Measurements from ENCODE around the gene MMD2.

MMD2 gene

GRCh38 chr7:4873071-4873944 lies 85.7 kb downstream of the MMD2 start:
- TF ChIP-seq REST (IDR thresholded peaks at IDR 0.05; ENCODE audit: insufficient read depth in 1 of 2, low read depth in 2 of 2, low read length in 2 of 2) (no peak), FOXP2 (optimal IDR thresholded peaks at IDR 0.05; ENCODE audit: borderline replicate concordance, extremely low read depth, extremely low read length, insufficient read depth) (no peak), SIN3A (IDR thresholded peaks at IDR 0.05; ENCODE audit: borderline replicate concordance, insufficient read depth, low read length) (no peak)

- no peak for TF ChIP-seq POLR2AphosphoS5 (IDR thresholded peaks at IDR 0.05; ENCODE audit: low read depth, low read length)
- no peak for TF ChIP-seq TAF1 (IDR thresholded peaks at IDR 0.05; ENCODE audit: borderline replicate concordance, insufficient read depth, low read length)
- no peak for TF ChIP-seq FOXP2 (optimal IDR thresholded peaks at IDR 0.05; ENCODE audit: borderline replicate concordance, extremely low read depth, extremely low read length, insufficient read depth)
- no peak for TF ChIP-seq SIN3A (IDR thresholded peaks at IDR 0.05; ENCODE audit: borderline replicate concordance, insufficient read depth, low read length)
- no peak for TF ChIP-seq REST (IDR thresholded peaks at IDR 0.05; ENCODE audit: insufficient read depth in 1 of 2, low read depth in 2 of 2, low read length in 2 of 2)
These were observed 86.9 kb downstream of the MMD2 start for GRCh38 chr7:4871930-4872675.

- TF ChIP-seq SIN3A (IDR thresholded peaks at IDR 0.05; ENCODE audit: borderline replicate concordance, insufficient read depth, low read length): no peak
- no peak for TF ChIP-seq REST (IDR thresholded peaks at IDR 0.05; ENCODE audit: insufficient read depth in 1 of 2, low read depth in 2 of 2, low read length in 2 of 2)
- no peak for TF ChIP-seq POLR2AphosphoS5 (IDR thresholded peaks at IDR 0.05; ENCODE audit: low read depth, low read length)
- no peak for TF ChIP-seq FOXP2 (optimal IDR thresholded peaks at IDR 0.05; ENCODE audit: borderline replicate concordance, extremely low read depth, extremely low read length, insufficient read depth)
- TF ChIP-seq TAF1 (IDR thresholded peaks at IDR 0.05; ENCODE audit: borderline replicate concordance, insufficient read depth, low read length): no peak
These were observed 87.8 kb downstream of the MMD2 start for GRCh38 chr7:4871056-4871680.

GRCh38 chr7:4868493-4868892 lies 90.5 kb downstream of the MMD2 start:
- TF ChIP-seq FOXP2 (optimal IDR thresholded peaks at IDR 0.05; ENCODE audit: borderline replicate concordance, extremely low read depth, extremely low read length, insufficient read depth) (no peak), POLR2AphosphoS5 (IDR thresholded peaks at IDR 0.05; ENCODE audit: low read depth, low read length) (no peak), SIN3A (IDR thresholded peaks at IDR 0.05; ENCODE audit: borderline replicate concordance, insufficient read depth, low read length) (no peak), TAF1 (IDR thresholded peaks at IDR 0.05; ENCODE audit: borderline replicate concordance, insufficient read depth, low read length) (no peak)
